ENCODE measurements around the gene IP6K3.
A peak's percentile ranks its signal among the peaks of the same experiment; 100 is the strongest.

The IP6K3 gene, protein sequence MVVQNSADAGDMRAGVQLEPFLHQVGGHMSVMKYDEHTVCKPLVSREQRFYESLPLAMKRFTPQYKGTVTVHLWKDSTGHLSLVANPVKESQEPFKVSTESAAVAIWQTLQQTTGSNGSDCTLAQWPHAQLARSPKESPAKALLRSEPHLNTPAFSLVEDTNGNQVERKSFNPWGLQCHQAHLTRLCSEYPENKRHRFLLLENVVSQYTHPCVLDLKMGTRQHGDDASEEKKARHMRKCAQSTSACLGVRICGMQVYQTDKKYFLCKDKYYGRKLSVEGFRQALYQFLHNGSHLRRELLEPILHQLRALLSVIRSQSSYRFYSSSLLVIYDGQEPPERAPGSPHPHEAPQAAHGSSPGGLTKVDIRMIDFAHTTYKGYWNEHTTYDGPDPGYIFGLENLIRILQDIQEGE

DNA sequence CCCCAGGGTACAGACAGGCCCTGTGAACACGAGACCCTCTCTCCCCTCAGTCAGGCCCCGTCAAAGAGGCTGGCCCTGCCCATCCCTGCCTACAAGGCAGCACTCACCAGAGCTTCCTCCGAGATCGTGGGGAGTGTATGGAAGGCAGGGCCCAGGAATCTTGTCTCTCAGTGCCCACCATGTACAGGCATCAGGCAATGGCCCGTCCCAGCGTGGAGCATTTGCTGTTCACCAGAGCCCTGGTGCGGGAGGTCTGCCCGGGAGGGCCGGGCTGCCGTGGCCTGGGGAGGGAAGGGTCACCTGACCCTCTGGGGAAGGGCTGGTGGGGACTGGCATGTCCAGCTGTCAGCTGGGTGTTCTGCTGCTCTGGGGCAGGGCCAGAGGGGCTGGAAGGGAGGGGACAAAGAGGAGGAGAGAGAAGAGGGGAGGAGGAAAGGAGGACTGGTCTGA, at the start of gene IP6K3:
Gene IP6K3 (minus strand): TSS at position 255 of the 450 bp plus-strand sequence. CDS start 11,429 bp downstream, outside the sequence.
- H3K4me3 ChIP-seq (ENCODE audit: low read depth, low read length), result peak within 1 kb of the TSS; percentile 53
- TF ChIP-seq, protein P1, sequence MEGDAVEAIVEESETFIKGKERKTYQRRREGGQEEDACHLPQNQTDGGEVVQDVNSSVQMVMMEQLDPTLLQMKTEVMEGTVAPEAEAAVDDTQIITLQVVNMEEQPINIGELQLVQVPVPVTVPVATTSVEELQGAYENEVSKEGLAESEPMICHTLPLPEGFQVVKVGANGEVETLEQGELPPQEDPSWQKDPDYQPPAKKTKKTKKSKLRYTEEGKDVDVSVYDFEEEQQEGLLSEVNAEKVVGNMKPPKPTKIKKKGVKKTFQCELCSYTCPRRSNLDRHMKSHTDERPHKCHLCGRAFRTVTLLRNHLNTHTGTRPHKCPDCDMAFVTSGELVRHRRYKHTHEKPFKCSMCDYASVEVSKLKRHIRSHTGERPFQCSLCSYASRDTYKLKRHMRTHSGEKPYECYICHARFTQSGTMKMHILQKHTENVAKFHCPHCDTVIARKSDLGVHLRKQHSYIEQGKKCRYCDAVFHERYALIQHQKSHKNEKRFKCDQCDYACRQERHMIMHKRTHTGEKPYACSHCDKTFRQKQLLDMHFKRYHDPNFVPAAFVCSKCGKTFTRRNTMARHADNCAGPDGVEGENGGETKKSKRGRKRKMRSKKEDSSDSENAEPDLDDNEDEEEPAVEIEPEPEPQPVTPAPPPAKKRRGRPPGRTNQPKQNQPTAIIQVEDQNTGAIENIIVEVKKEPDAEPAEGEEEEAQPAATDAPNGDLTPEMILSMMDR (IDR thresholded peaks at IDR 0.05; ENCODE audit: low read depth, low read length), result no peak

- H3K4me3 ChIP-seq (ENCODE audit: low read depth, low read length), result no peak overlapping the region
- TF ChIP-seq, protein P1 (IDR thresholded peaks at IDR 0.05; ENCODE audit: low read depth, low read length), result no peak
Observed at GRCh38 chr6:33794910-33795623, 48.4 kb upstream of the IP6K3 start.

DNA sequence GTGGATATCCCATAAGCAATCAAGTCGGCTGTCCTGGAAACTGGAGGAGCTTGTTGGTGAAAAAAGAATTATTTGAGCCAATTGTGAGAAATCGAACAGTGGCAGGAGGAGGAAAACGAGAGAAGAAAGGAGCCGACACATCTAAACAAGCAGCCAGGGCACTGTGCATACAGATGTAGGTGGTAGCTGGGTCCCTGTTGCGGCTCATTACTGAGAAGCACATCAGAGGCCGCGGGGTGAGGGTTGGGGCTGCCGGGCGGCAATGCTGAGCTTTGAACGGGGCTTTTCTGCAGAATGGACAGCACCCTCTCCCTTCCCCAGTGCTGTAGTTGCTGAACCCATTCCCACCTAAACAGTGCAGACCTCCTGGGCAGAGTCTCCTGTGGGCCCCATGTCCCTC, 46.3 kb upstream of the IP6K3 start:
- H3K4me3 ChIP-seq (ENCODE audit: low read depth, low read length), result no peak overlapping the region
- TF ChIP-seq, protein P1 (IDR thresholded peaks at IDR 0.05; ENCODE audit: low read depth, low read length), result no peak

DNA sequence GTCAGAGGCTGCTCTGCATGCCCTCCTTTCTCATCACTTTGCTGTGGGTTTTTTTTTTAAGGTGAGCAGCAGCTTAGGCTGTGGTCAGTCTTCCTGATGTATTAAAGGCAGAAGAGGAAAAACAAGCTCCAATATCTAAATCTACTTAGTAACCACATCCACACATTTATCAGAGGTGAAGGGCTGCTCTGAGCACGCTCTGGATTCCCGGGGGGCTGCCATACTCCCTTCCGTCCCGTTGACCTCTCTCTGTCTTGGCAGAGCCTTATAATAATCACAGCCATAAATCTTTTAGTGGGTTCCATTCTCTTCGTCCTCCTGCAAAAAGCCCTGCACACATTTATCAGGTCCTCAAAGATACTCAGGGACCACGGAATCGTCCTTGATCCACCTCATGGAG, 44.9 kb upstream of the IP6K3 start:
- TF ChIP-seq, protein P1 (IDR thresholded peaks at IDR 0.05; ENCODE audit: low read depth, low read length), result no peak
- H3K4me3 ChIP-seq (ENCODE audit: low read depth, low read length), result no peak overlapping the region

DNA sequence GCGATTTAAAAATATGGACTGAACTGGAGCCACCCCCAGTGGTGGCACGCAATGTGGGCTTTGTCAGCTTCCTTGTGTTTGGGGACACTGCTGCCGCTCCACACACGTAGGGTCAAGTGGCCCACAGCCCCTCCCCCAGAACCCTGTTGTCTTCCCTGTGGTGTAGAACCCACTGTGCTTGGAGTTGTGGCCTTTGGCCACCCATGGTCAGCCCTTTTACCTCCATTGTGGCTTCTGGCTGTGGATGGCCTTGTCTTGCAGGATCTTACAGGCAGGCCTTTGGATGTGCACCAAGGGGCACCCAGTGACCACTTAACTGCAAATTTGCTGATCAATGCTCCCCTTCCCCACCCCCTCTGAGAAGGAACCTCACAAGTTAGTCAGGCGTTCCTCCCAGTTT, 44.2 kb upstream of the IP6K3 start:
- H3K4me3 ChIP-seq (ENCODE audit: low read depth, low read length), result no peak overlapping the region
- TF ChIP-seq, protein P1 (IDR thresholded peaks at IDR 0.05; ENCODE audit: low read depth, low read length), result no peak

GRCh38 chr6:33790379-33790778, 43.7 kb upstream of the IP6K3 start:
- TF ChIP-seq, protein P1 (IDR thresholded peaks at IDR 0.05; ENCODE audit: low read depth, low read length), result no peak
- H3K4me3 ChIP-seq (ENCODE audit: low read depth, low read length), result no peak overlapping the region

DNA sequence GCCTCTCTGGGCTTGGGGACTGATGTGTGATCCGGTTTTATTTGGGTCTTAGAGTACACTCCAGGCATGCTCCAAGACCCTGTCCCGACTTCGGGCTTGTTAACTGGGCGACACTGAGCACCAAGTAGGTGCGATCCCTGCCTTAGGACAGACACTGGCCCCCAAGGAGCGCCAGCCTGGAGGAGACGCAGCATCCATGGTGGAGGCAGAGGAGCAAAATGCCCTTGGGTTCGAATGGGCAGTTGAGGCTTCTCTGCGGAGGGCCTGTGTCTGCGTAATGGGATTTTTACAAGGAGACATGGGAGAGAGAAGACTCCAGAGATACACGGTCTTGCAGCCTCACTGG, 42.8 kb upstream of the IP6K3 start:
- H3K4me3 ChIP-seq (ENCODE audit: low read depth, low read length), result peak overlapping the region; percentile 71
- TF ChIP-seq, protein P1 (IDR thresholded peaks at IDR 0.05; ENCODE audit: low read depth, low read length), result no peak
